ENCODE data around the gene SCN3A.

- TF ChIP-seq ZFP30 (CRISPR knock-in tag; IDR thresholded peaks at IDR 0.05) (no peak), ZFP3 (CRISPR knock-in tag; IDR thresholded peaks at IDR 0.05) (no peak), RARB (CRISPR knock-in tag; IDR thresholded peaks at IDR 0.05) (no peak), PATZ1 (CRISPR knock-in tag; IDR thresholded peaks at IDR 0.05; ENCODE audit: borderline replicate concordance) (no peak)
- TF ChIP-seq, protein P1, sequence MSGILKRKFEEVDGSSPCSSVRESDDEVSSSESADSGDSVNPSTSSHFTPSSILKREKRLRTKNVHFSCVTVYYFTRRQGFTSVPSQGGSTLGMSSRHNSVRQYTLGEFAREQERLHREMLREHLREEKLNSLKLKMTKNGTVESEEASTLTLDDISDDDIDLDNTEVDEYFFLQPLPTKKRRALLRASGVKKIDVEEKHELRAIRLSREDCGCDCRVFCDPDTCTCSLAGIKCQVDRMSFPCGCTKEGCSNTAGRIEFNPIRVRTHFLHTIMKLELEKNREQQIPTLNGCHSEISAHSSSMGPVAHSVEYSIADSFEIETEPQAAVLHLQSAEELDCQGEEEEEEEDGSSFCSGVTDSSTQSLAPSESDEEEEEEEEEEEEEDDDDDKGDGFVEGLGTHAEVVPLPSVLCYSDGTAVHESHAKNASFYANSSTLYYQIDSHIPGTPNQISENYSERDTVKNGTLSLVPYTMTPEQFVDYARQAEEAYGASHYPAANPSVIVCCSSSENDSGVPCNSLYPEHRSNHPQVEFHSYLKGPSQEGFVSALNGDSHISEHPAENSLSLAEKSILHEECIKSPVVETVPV (CRISPR knock-in tag; IDR thresholded peaks at IDR 0.05) = no peak
These were observed 18.2 kb downstream of the SCN3A start for GRCh38 chr2:165185633-165186032.
